Tibial nerve (tissue), 4 donors: ENCODE results near the gene LGI1. TPM values are rescaled to one million over a fixed set of nuclear protein-coding genes. Genes with fewer than 3 reads are reported as not detected.

Experiments
- DNase-seq, 2 donors: peaks; one replicate each; pipeline ENCODE4 v3.0.0-alpha.2; 2019; ENCODE audit warnings: low spot score in 2 of 2
- H3K27ac ChIP-seq, 4 donors: fragments of 200-600 bp; sonication (generic) in 3 of 4; one replicate each; pipeline ENCODE4 v1.5.1; 2017 to 2019; ENCODE audit warnings: mild to moderate bottlenecking in 1 of 4
- H3K27me3 ChIP-seq, 2 donors: fragments of 200-600 bp; sonication (generic) in 1 of 2; one replicate each; pipeline versions ENCODE4 v1.5.1 to v1.6.0; 2017 to 2019
- H3K36me3 ChIP-seq, 3 donors: fragments of 200-600 bp; sonication (generic); one replicate each; pipeline ENCODE4 v1.5.1; 2018 to 2019
- H3K4me1 ChIP-seq, 4 donors: fragments of 200-600 bp; sonication (generic) in 3 of 4; one replicate each; pipeline ENCODE4 v1.5.1; 2017 to 2019
- H3K4me3 ChIP-seq, 4 donors: fragments of 200-600 bp; sonication (generic) in 3 of 4; one replicate each; pipeline ENCODE4 v1.5.1; 2017 to 2019; ENCODE audit warnings: mild to moderate bottlenecking in 1 of 4, moderate library complexity in 1 of 4
- H3K9me3 ChIP-seq, 4 donors: fragments of 200-600 bp; sonication (generic) in 3 of 4; one replicate each; pipeline ENCODE4 v1.5.1; 2017 to 2019
- EP300 ChIP-seq, 2 donors: sonication (generic); formaldehyde crosslinking; IDR thresholded peaks; one replicate each; pipeline ENCODE4 v1.6.1; 2017; ENCODE audit warnings: antibody characterized with exemption in 2 of 2, mild to moderate bottlenecking in 1 of 2
- POLR2A ChIP-seq, 2 donors: fragments of 450-650 bp; IDR thresholded peaks; one replicate each; pipeline ENCODE4 v1.6.1; 2017; ENCODE audit warnings: antibody characterized with exemption in 2 of 2, mild to moderate bottlenecking in 2 of 2, moderate library complexity in 2 of 2
- WGBS, 2 donors: methylation state at CpG; one replicate each; pipeline ENCODE4 v1.1.5; 2018; 5-methylcytosine and 5-hydroxymethylcytosine counted together
- total RNA-seq, 4 donors: library from RNA; depleted of rRNA; stranded (reverse); fragments of >200 nt; gene quantifications; one replicate each; pipeline ENCODE4 v1.1.0, GENCODE V29; 2016
- TF ChIP-seq, protein P1 (sequence below), 5 experiments: fragments of 200-600 bp in 3 of 5; fragments of 450-650 bp in 2 of 5; sonication (generic) in 3 of 5; IDR thresholded peaks; one replicate each; pipeline ENCODE4 v1.5.1; 2016 to 2019; ENCODE audit warnings: antibody characterized with exemption in 5 of 5, mild to moderate bottlenecking in 3 of 5, moderate library complexity in 2 of 5

Gene LGI1
- total RNA-seq, 4 donors from 2014 or later, result 8.4 to 21.0 (median 14.1) TPM

DNA sequence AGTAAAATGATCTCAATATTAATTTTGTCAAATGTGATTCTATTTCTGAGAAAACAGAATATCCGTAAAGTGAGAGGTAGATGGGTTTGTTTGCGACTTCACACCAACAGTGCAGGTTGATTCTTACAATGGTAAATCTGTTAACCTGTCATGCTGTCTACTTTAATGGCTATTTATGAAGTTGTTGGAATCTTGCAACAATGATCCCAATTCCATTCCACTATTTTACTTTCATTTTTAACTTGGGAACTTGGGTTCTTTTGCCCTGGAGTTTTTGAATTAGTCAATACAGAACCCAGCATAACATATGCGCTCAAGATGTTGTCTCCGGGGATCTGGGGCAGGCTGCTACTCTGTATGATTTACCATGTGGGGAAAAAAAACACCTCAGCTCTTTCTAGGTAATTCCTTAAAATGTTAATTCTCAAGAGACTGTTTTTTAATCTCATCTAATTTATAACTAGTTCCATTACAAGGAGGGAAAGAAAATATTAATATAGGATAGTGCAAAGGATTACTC is 1.2 kb downstream of the LGI1 start:
- peaks cover 0 to 32% (median 2%) of the 10 kb centered on the region in 4 donors for H3K4me1 ChIP-seq
- peak overlapping the region in 3 of 4 donors; percentile 41 to 82 (median 79) for H3K27ac ChIP-seq
- H3K4me3 ChIP-seq, result peak overlapping the region in 3 of 4 donors; percentile 20 to 46 (median 23)
- no peaks in the 10 kb centered on the region for H3K36me3 ChIP-seq
- no peaks in the 10 kb centered on the region for H3K27me3 ChIP-seq
- H3K9me3 ChIP-seq, result no peaks in the 10 kb centered on the region
- WGBS, 2 donors, result 26 to 30% methylated on average over 4 of the region's 4 CpGs
- no peak for DNase-seq
- TF ChIP-seq POLR2A (IDR thresholded peaks at IDR 0.05) (no peak), EP300 (IDR thresholded peaks at IDR 0.05) (no peak)

DNA sequence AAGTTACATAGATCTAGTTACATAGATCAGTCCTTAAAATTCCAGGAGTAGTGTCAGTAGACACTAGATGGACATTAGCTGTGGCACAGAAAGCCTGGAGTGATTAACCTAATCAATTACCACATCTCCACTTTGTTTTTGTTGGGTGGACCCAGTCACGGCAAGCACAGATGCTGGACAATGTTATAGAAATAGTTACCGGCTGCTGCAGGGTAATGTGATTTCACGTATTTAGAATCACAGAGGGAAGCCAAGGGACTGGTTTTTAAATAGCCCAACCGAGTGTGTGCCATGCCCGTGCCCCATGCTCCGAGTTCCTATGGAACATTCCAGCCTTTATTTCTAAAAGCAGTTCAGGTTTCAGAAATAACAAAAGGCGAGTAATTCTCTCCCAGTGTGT is 2.8 kb downstream of the LGI1 start:
- Histone ChIP-seq H3K36me3 (no peaks in the 10 kb centered on the region), H3K9me3 (no peaks in the 10 kb centered on the region), H3K27me3 (no peaks in the 10 kb centered on the region), H3K4me3 (peak overlapping the region in 2 of 4 donors; percentile 8 to 12), H3K27ac (peak overlapping the region in 2 of 4 donors; percentile 22 to 72), H3K4me1 (peaks cover 0 to 27% (median 2%) of the 10 kb centered on the region in 4 donors)
- no peak for DNase-seq
- TF ChIP-seq EP300 (IDR thresholded peaks at IDR 0.05) (no peak), POLR2A (IDR thresholded peaks at IDR 0.05) (no peak)
- TF ChIP-seq, protein P1, sequence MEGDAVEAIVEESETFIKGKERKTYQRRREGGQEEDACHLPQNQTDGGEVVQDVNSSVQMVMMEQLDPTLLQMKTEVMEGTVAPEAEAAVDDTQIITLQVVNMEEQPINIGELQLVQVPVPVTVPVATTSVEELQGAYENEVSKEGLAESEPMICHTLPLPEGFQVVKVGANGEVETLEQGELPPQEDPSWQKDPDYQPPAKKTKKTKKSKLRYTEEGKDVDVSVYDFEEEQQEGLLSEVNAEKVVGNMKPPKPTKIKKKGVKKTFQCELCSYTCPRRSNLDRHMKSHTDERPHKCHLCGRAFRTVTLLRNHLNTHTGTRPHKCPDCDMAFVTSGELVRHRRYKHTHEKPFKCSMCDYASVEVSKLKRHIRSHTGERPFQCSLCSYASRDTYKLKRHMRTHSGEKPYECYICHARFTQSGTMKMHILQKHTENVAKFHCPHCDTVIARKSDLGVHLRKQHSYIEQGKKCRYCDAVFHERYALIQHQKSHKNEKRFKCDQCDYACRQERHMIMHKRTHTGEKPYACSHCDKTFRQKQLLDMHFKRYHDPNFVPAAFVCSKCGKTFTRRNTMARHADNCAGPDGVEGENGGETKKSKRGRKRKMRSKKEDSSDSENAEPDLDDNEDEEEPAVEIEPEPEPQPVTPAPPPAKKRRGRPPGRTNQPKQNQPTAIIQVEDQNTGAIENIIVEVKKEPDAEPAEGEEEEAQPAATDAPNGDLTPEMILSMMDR (IDR thresholded peaks at IDR 0.05), result no peak
- WGBS, 2 donors, result 42 to 46% methylated on average over 7 of the region's 7 CpGs

DNA sequence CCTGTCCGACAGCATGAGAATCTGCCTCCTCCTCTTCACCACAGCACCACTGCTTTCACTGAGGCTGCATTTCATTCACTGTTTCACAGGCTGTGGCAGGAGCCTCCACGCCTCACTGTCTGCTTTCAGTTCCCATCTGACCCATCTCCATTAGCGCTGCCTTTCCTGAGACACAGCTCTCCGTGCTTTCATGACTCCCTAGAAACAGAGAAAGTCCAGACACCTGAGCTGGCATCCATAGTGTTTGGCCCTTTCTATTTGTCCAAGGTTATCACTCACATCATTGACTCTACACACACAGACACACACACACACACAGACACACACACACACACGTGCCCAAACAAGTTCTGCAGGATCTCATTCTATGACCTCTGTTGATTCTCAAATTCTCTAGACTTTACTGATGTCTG is 5.2 kb downstream of the LGI1 start:
- Histone ChIP-seq H3K9me3 (no peaks in the 10 kb centered on the region), H3K27ac (no peak overlapping the region), H3K27me3 (no peaks in the 10 kb centered on the region), H3K4me1 (peaks cover 0 to 10% (median 2%) of the 10 kb centered on the region in 4 donors), H3K4me3 (no peak overlapping the region), H3K36me3 (no peaks in the 10 kb centered on the region)
- WGBS, 2 donors, result 49 to 64% methylated on average over 5 of the region's 5 CpGs
- TF ChIP-seq POLR2A (IDR thresholded peaks at IDR 0.05) (no peak), EP300 (IDR thresholded peaks at IDR 0.05) (no peak)
- TF ChIP-seq, protein P1 (IDR thresholded peaks at IDR 0.05), result no peak
- DNase-seq, result no peak

DNA sequence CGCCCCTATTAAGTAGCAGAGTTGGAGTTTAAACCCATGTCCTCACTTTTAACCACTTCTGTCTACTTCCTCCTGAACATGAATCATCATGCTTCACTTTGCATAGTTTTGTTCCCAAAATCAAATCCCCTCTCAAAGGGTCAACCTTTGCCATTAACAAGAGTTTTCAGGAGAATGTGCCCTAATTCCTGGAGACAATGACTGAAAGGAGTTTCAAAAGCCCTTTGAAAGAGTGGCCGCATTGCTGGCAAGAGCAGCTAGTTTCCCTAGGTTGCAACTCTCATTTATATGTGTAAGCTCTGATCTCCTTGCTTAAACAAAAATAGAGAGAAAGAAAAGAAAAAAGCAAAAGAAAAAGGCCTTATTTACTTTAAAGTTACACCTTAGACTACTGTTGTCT is 9.2 kb downstream of the LGI1 start:
- TF ChIP-seq, protein P1 (IDR thresholded peaks at IDR 0.05), result no peak
- TF ChIP-seq POLR2A (IDR thresholded peaks at IDR 0.05) (no peak), EP300 (IDR thresholded peaks at IDR 0.05) (no peak)
- Histone ChIP-seq H3K4me3 (no peak overlapping the region), H3K9me3 (no peaks in the 10 kb centered on the region), H3K4me1 (no peaks in the 10 kb centered on the region), H3K27ac (no peak overlapping the region), H3K27me3 (no peaks in the 10 kb centered on the region), H3K36me3 (no peaks in the 10 kb centered on the region)
- no peak for DNase-seq
- 78 to 79% methylated on average over 2 of the region's 2 CpGs for WGBS, 2 donors

DNA sequence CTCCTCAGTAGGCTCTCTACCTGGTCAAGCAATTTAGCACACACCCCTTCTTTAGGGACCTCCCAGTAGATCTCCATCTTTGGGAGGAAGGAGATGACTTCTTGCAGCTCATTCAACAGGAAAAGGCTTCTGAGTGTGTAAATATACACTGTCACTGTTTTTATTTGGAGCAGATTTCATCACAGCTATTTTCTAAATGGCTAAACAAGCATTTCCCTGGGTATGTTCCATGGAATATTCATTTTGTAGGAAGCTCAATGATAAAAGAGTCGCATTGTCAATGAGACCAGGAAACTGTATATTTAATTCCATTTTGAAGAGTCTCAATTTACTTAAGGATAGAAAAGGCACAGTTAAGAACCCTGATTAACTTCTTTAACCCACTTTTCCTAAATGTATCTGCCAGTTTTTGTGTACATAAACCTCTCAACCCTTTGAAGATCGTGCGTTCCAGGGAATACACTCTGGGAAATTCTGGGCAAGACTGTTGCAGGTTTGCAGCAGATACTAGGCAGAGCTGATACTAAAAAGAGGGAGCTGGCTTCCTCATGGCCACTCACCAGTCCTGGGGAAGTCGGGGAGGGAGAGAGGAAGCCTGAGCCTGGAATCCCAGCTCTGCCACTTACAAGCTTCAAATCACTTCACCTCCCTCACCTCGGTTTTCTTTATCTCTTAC is 10.1 kb downstream of the LGI1 start:
- Histone ChIP-seq H3K36me3 (no peaks in the 10 kb centered on the region), H3K9me3 (no peaks in the 10 kb centered on the region), H3K27ac (no peak overlapping the region), H3K4me1 (no peaks in the 10 kb centered on the region), H3K4me3 (no peak overlapping the region), H3K27me3 (no peaks in the 10 kb centered on the region)
- WGBS, 2 donors, result 60 to 70% methylated on average over 5 of the region's 5 CpGs
- TF ChIP-seq POLR2A (IDR thresholded peaks at IDR 0.05) (no peak), EP300 (IDR thresholded peaks at IDR 0.05) (no peak)
- TF ChIP-seq, protein P1 (IDR thresholded peaks at IDR 0.05), result no peak
- no peak for DNase-seq
